Measurements from ENCODE around the gene HBA2. TPM values are rescaled to one million over a fixed set of nuclear protein-coding genes. Genes with fewer than 3 reads are reported as not detected.
A peak's percentile ranks its signal among the peaks of the same experiment; 100 is the strongest.
"Not testable (repeated sequence)": the region's sequence is repeated elsewhere in the genome, so short reads cannot be mapped to it uniquely, and the experiment has no call there.

HBA2 gene
- total RNA-seq, 1 donor from 2014 or later: not detected

- no peak for TF ChIP-seq CTCF (conservative IDR thresholded peaks at IDR 0.05)
- Mint-ChIP-seq H3K4me1 (ENCODE audit: unreplicated experiment) (peaks cover 6% of the 10 kb centered on the region), H3K27me3 (peaks cover 74% of the 10 kb centered on the region), H3K27ac (no peak overlapping the region), H3K36me3 (no peaks in the 10 kb centered on the region), H3K9me3 (no peaks in the 10 kb centered on the region), H3K4me3 (peak overlapping the region; percentile 44)
- no peak for DNase-seq (ENCODE audit: extremely low spot score, unreplicated experiment)
Observed at GRCh38 chr16:175011-175949, 2.6 kb downstream of the HBA2 start.

GRCh38 chr16:176006-176405 lies 3.3 kb downstream of the HBA2 start:
- H3K9me3 Mint-ChIP-seq; H3K4me3 Mint-ChIP-seq; H3K4me1 Mint-ChIP-seq (ENCODE audit: unreplicated experiment); DNase-seq (ENCODE audit: extremely low spot score, unreplicated experiment); H3K36me3 Mint-ChIP-seq; H3K27ac Mint-ChIP-seq: not testable (repeated sequence)
- peaks cover 67% of the 10 kb centered on the region for H3K27me3 Mint-ChIP-seq

GRCh38 chr16:176477-177382 lies 4.1 kb downstream of the HBA2 start, which contains the start of gene HBA1:
Gene HBA1, plus strand, starts transcription at chr16:176680. Its CDS starts 37 bp downstream, at chr16:176717.
- H3K9me3 Mint-ChIP-seq; DNase-seq (ENCODE audit: extremely low spot score, unreplicated experiment); H3K36me3 Mint-ChIP-seq; H3K27ac Mint-ChIP-seq; H3K4me1 Mint-ChIP-seq (ENCODE audit: unreplicated experiment): not testable (repeated sequence)
- peak within 1 kb of the TSS; percentile 65 for H3K4me3 Mint-ChIP-seq
- H3K27me3 Mint-ChIP-seq: peaks cover 60% of the 10 kb centered on the region

- Mint-ChIP-seq H3K4me3 (peak overlapping the region; percentile 65), H3K36me3 (no peaks in the 10 kb centered on the region), H3K9me3 (no peaks in the 10 kb centered on the region), H3K27ac (no peak overlapping the region), H3K27me3 (peaks cover 57% of the 10 kb centered on the region), H3K4me1 (ENCODE audit: unreplicated experiment) (peaks cover 6% of the 10 kb centered on the region)
- TF ChIP-seq CTCF (conservative IDR thresholded peaks at IDR 0.05): no peak
- no peak for DNase-seq (ENCODE audit: extremely low spot score, unreplicated experiment)
Observed at GRCh38 chr16:177394-177822, 4.7 kb downstream of the HBA2 start.

GRCh38 chr16:177981-178667 lies 5.4 kb downstream of the HBA2 start:
- H3K27me3 Mint-ChIP-seq: peaks cover 57% of the 10 kb centered on the region

More at GRCh38 chr16:177981-178667, 5.4 kb downstream of the HBA2 start:
- Mint-ChIP-seq H3K27ac (no peak overlapping the region), H3K4me3 (peak overlapping the region; percentile 65), H3K4me1 (ENCODE audit: unreplicated experiment) (peaks cover 6% of the 10 kb centered on the region), H3K36me3 (no peaks in the 10 kb centered on the region), H3K9me3 (no peaks in the 10 kb centered on the region)
- TF ChIP-seq CTCF (conservative IDR thresholded peaks at IDR 0.05): no peak
- DNase-seq (ENCODE audit: extremely low spot score, unreplicated experiment): no peak
